Trophoblast cell (in vitro differentiated cells and primary cell): ENCODE results near the gene PDCL2.
A peak's percentile ranks its signal among the peaks of the same experiment; 100 is the strongest.

ENCODE experiments used
- DNase-seq, 2 donors: peaks; one replicate each; pipeline ENCODE4 v3.0.0-alpha.2; 2016
- H2AFZ ChIP-seq: 2 replicates; pipeline ENCODE4 v1.6.1; 2013; ENCODE audit warnings: low read length, moderate library complexity, mild to moderate bottlenecking; ENCODE audit not compliant: insufficient read depth, poor library complexity
- H2AK5ac ChIP-seq: 2 replicates; pipeline ENCODE4 v1.6.1; 2013; ENCODE audit warnings: mild to moderate bottlenecking, low read length
- H2BK120ac ChIP-seq: 2 replicates; pipeline ENCODE4 v1.6.1; 2013; ENCODE audit warnings: low read length, mild to moderate bottlenecking, moderate library complexity; ENCODE audit not compliant: insufficient read depth, poor library complexity
- H2BK12ac ChIP-seq: 2 replicates; pipeline ENCODE4 v1.6.1; 2013; ENCODE audit warnings: mild to moderate bottlenecking, low read length, moderate library complexity
- H2BK5ac ChIP-seq: 2 replicates; pipeline ENCODE4 v1.6.1; 2013; ENCODE audit warnings: low read length, low read depth, moderate library complexity, mild to moderate bottlenecking; ENCODE audit not compliant: poor library complexity
- H3K14ac ChIP-seq: 2 replicates; pipeline ENCODE4 v1.6.1; 2013; ENCODE audit warnings: mild to moderate bottlenecking, low read length
- H3K18ac ChIP-seq: 2 replicates; pipeline ENCODE4 v1.6.1; 2013; ENCODE audit warnings: mild to moderate bottlenecking, low read length
- H3K23ac ChIP-seq: 2 replicates; pipeline ENCODE4 v1.6.1; 2013; ENCODE audit warnings: low read length
- H3K27ac ChIP-seq: 2 replicates; pipeline ENCODE4 v1.5.1; 2013; ENCODE audit warnings: low read depth, mild to moderate bottlenecking, inconsistent platforms, low read length, moderate library complexity
- H3K27me3 ChIP-seq: 2 replicates; pipeline ENCODE4 v1.6.1; 2013; ENCODE audit warnings: inconsistent platforms, mild to moderate bottlenecking, low read length, moderate library complexity; ENCODE audit not compliant: insufficient read depth
- H3K36me3 ChIP-seq, 2 experiments: 1 replicate in 1 of 2; 2 replicates in 1 of 2; pipeline ENCODE4 v1.6.1; 2013; ENCODE audit warnings: low read length in 2 of 2, mild to moderate bottlenecking in 2 of 2, moderate library complexity in 1 of 2; ENCODE audit not compliant: insufficient read depth in 2 of 2, control insufficient read depth in 1 of 2
- H3K4ac ChIP-seq: 2 replicates; pipeline ENCODE4 v1.6.1; 2013; ENCODE audit warnings: low read depth, mild to moderate bottlenecking, low read length, moderate library complexity
- H3K4me1 ChIP-seq, 2 experiments: 1 replicate in 1 of 2; 2 replicates in 1 of 2; pipeline ENCODE4 v1.6.1; 2013; ENCODE audit warnings: low read length in 2 of 2, mild to moderate bottlenecking in 2 of 2, moderate library complexity in 1 of 2; ENCODE audit not compliant: insufficient read depth in 2 of 2, control insufficient read depth in 1 of 2
- H3K4me2 ChIP-seq: 2 replicates; pipeline ENCODE4 v1.6.1; 2013; ENCODE audit warnings: inconsistent platforms, mild to moderate bottlenecking, low read length, moderate library complexity
- H3K4me3 ChIP-seq: 2 replicates; pipeline ENCODE4 v1.5.1; 2013; ENCODE audit warnings: mild to moderate bottlenecking, low read depth, low read length, inconsistent platforms
- H3K79me1 ChIP-seq: one replicate; pipeline ENCODE4 v1.6.1; 2013; ENCODE audit warnings: low read length
- H3K79me2 ChIP-seq: 2 replicates; pipeline ENCODE4 v1.6.1; 2013; ENCODE audit warnings: low read length, mild to moderate bottlenecking; ENCODE audit not compliant: control insufficient read depth, insufficient read depth, poor library complexity
- H3K9ac ChIP-seq: 2 replicates; pipeline ENCODE4 v1.6.1; 2013; ENCODE audit warnings: mild to moderate bottlenecking, low read length
- H3K9me3 ChIP-seq: 2 replicates; pipeline ENCODE4 v1.6.1; 2013; ENCODE audit warnings: low read depth, mild to moderate bottlenecking, control low read depth, inconsistent platforms, low read length; ENCODE audit not compliant: insufficient read depth
- H4K12ac ChIP-seq: 2 replicates; pipeline ENCODE4 v1.6.1; 2013; ENCODE audit warnings: low read depth, mild to moderate bottlenecking, low read length, moderate library complexity
- H4K8ac ChIP-seq: 2 replicates; pipeline ENCODE4 v1.6.1; 2013; ENCODE audit warnings: low read depth, mild to moderate bottlenecking, low read length, moderate library complexity
- H4K91ac ChIP-seq: one replicate; pipeline ENCODE4 v1.6.1; 2013; ENCODE audit warnings: low read depth, mild to moderate bottlenecking, low read length, moderate library complexity
- WGBS: extraction: QIAGEN DNeasy Blood & Tissue Kit; methylation state at CpG from one replicate; pipeline ENCODE4 v1.1.7; 2013; ENCODE audit warnings: missing lambda C conversion rate; ENCODE audit not compliant: insufficient read length, insufficient coverage; ENCODE audit errors: extremely low coverage; 5-methylcytosine and 5-hydroxymethylcytosine counted together

PDCL2 gene

DNA sequence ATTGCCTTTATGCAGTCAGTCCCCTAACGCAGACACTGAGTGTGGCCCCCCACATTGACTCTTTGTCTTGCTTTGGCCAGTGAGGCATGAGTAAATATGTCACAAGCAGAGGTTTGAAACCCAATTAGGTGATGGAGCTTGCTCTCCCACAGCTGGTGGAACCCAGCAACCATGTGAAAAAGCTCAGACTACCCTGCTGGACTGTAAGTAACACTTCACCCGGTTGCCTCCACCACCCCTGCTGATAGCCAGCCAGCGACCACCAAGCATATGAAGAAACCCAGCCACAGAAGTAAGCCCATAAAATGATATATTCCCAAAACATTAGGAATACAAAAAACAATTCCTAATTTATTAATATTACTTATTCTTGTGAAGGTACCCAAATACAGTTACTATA, 21.6 kb upstream of the PDCL2 start:
- Histone ChIP-seq H3K36me3 (no peaks in the 10 kb centered on the region), H3K79me1 (no peaks in the 10 kb centered on the region), H3K4me2 (no peak overlapping the region), H2AFZ (no peak overlapping the region), H3K79me2 (no peaks in the 10 kb centered on the region), H3K18ac (no peak overlapping the region), H4K91ac (no peak overlapping the region), H2BK5ac (no peak overlapping the region), H3K4me1 (no peaks in the 10 kb centered on the region), H3K4me3 (no peak overlapping the region), H2BK12ac (no peak overlapping the region), H3K23ac (no peak overlapping the region), H4K8ac (no peak overlapping the region), H3K27me3 (no peaks in the 10 kb centered on the region), H4K12ac (no peak overlapping the region), H2AK5ac (no peak overlapping the region), H3K27ac (no peak overlapping the region), H3K14ac (no peak overlapping the region), H3K9me3 (no peaks in the 10 kb centered on the region), H3K4ac (no peak overlapping the region), H3K9ac (no peak overlapping the region), H2BK120ac (no peak overlapping the region)
- no CpG with 5 or more reads among the region's 3 CpGs for WGBS
- DNase-seq, result no peak

DNA sequence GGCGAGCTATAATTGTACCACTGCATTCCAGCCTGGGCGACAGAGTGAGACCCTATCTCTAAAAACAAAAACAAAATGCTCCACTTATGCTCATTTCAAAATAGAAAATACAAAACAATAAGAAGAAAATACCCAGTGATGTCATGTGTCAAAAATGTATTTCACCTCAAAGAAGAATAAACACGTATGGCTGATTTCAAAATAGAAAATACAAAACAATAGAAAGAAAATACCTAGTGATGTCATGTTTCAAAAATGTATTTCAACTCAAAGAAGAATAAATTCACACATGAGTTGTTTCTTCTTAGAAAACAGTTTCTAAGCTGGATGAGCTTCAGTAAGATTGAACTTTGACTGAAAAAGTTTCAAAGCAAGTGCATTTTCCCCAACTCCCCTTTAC, 20.3 kb upstream of the PDCL2 start:
- Histone ChIP-seq H2BK5ac (no peak overlapping the region), H2BK120ac (no peak overlapping the region), H4K91ac (no peak overlapping the region), H3K4me1 (no peaks in the 10 kb centered on the region), H3K27me3 (no peaks in the 10 kb centered on the region), H3K4me3 (no peak overlapping the region), H3K14ac (no peak overlapping the region), H3K79me2 (no peaks in the 10 kb centered on the region), H3K4me2 (no peak overlapping the region), H3K9ac (no peak overlapping the region), H3K18ac (no peak overlapping the region), H4K12ac (no peak overlapping the region), H2BK12ac (no peak overlapping the region), H2AFZ (no peak overlapping the region), H3K36me3 (no peaks in the 10 kb centered on the region), H4K8ac (no peak overlapping the region), H3K4ac (no peak overlapping the region), H3K9me3 (no peaks in the 10 kb centered on the region), H3K27ac (no peak overlapping the region), H2AK5ac (no peak overlapping the region), H3K79me1 (no peaks in the 10 kb centered on the region), H3K23ac (no peak overlapping the region)
- peak in 1 of 2 donors; percentile 5 for DNase-seq
- WGBS, result no CpG with 5 or more reads among the region's 3 CpGs

DNA sequence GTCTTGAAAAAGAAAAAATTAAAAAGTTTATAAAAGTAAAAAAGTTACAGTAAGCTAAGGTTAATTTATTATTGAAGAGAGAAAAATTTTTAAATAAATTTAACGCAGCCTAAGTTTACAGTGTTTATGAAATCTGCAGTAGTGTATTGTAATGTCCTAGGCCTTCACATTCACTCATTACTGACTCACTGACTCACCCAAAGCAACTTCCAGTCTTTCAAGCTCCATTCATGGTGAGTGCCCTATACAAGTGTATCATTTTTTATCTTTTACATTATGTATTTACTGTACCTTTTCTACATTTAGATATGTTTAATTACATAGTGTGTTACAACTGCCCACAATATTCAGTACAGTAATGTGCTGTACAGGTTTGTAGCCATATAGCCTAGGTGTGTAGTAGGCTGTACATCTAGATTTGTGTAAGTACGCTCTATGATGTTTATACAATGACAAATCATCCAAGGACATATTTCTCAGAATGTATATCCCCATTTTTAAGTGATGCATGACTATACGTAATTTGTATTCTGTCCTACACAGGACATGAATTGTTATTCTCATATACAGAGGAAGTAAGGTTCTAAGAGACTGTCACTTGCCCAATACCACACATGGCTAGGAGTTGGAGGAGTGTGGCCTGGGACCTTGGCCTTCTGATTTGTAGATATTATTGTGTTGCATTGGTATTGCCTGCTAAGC, 19.5 kb upstream of the PDCL2 start:
- Histone ChIP-seq H2AFZ (no peak overlapping the region), H3K9ac (no peak overlapping the region), H3K4ac (no peak overlapping the region), H3K79me2 (no peaks in the 10 kb centered on the region), H3K23ac (no peak overlapping the region), H3K36me3 (no peaks in the 10 kb centered on the region), H2BK12ac (no peak overlapping the region), H3K4me2 (no peak overlapping the region), H2BK5ac (no peak overlapping the region), H4K91ac (no peak overlapping the region), H3K27me3 (no peaks in the 10 kb centered on the region), H3K4me1 (no peaks in the 10 kb centered on the region), H4K8ac (no peak overlapping the region), H2BK120ac (no peak overlapping the region), H3K14ac (no peak overlapping the region), H2AK5ac (no peak overlapping the region), H3K4me3 (no peak overlapping the region), H3K79me1 (no peaks in the 10 kb centered on the region), H4K12ac (no peak overlapping the region), H3K9me3 (no peaks in the 10 kb centered on the region), H3K18ac (no peak overlapping the region), H3K27ac (no peak overlapping the region)
- DNase-seq, result no peak
- WGBS, result no CpG with 5 or more reads among the region's 3 CpGs

DNA sequence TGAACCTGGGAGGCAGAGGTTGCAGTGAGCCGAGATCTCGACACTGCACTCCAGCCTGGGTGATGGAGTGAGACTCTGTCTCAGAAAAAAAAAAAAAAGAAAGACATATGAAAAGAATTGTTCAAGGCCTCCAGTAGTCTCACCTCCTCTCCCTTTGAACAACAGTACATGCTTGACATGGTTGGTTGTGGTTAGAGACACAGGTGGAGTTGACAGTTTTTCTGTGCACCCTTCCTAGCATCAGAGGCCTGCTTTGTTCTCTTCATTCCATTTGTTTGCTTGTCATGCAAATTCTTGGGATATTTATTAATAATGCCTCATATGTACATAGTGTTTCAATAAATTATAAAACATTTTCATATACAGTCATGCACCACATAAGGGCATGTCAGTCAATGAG, 18.3 kb upstream of the PDCL2 start:
- Histone ChIP-seq H4K91ac (no peak overlapping the region), H2BK120ac (no peak overlapping the region), H3K4me2 (no peak overlapping the region), H2AK5ac (no peak overlapping the region), H3K23ac (no peak overlapping the region), H3K18ac (no peak overlapping the region), H2AFZ (no peak overlapping the region), H3K9me3 (no peaks in the 10 kb centered on the region), H3K27ac (no peak overlapping the region), H3K36me3 (no peaks in the 10 kb centered on the region), H3K14ac (no peak overlapping the region), H3K4me1 (no peaks in the 10 kb centered on the region), H3K79me1 (no peaks in the 10 kb centered on the region), H3K79me2 (no peaks in the 10 kb centered on the region), H4K8ac (no peak overlapping the region), H2BK5ac (no peak overlapping the region), H3K27me3 (no peaks in the 10 kb centered on the region), H4K12ac (no peak overlapping the region), H3K4me3 (no peak overlapping the region), H3K9ac (no peak overlapping the region), H3K4ac (no peak overlapping the region), H2BK12ac (no peak overlapping the region)
- WGBS, result no CpG with 5 or more reads among the region's 2 CpGs
- no peak for DNase-seq
